AG04450 (cell line): ENCODE results near the gene LLGL1. TPM values are rescaled to one million over a fixed set of nuclear protein-coding genes. Genes with fewer than 3 reads are reported as not detected.

ENCODE experiments used
- CTCF ChIA-PET: fragments of 300-600, 350-600 bp; formaldehyde crosslinking; extraction: SDS; loops from one replicate; lab custom pipeline; 2022; ENCODE audit warnings: antibody characterized with exemption, inconsistent platforms; lab: Charles Lee
- POLR2A ChIA-PET: fragments of 350-600 bp; formaldehyde crosslinking; extraction: SDS; loops from one replicate; lab custom pipeline; 2021; ENCODE audit warnings: antibody characterized with exemption, inconsistent platforms; lab: Yijun Ruan, JAX
- DNase-seq: peaks from one replicate; pipeline ENCODE4 v3.0.0-alpha.2; 2011; ENCODE audit warnings: low read depth, low spot score
- H3K27ac ChIP-seq: one replicate; pipeline ENCODE4 v1.5.1; 2012; ENCODE audit warnings: low read depth, low read length, control low read depth
- H3K27me3 ChIP-seq: one replicate; pipeline ENCODE4 v1.6.0; 2012; ENCODE audit warnings: low read length; ENCODE audit not compliant: control insufficient read depth, insufficient read depth
- H3K4me3 ChIP-seq: 2 replicates; pipeline ENCODE4 v1.5.1; 2011; ENCODE audit warnings: mild to moderate bottlenecking, low read depth, low read length, control low read depth
- H3K9me3 ChIP-seq: 2 replicates; pipeline ENCODE4 v1.5.1; 2012; ENCODE audit warnings: low read length; ENCODE audit not compliant: control insufficient read depth, insufficient read depth
- polyA plus RNA-seq: library from polyadenylated mRNA; depleted of rRNA; stranded (reverse); fragments of >200 nt; gene quantifications from 2 replicates; pipeline ENCODE4 v1.2.3, GENCODE V29; 2011
- TF ChIP-seq, protein P1 (sequence below): IDR thresholded peaks from 2 replicates; pipeline ENCODE4 v1.5.1; 2011; ENCODE audit warnings: low read depth, low read length, control low read depth, inconsistent platforms

Gene LLGL1
- polyA plus RNA-seq, 1 experiment: 27.1 TPM

DNA sequence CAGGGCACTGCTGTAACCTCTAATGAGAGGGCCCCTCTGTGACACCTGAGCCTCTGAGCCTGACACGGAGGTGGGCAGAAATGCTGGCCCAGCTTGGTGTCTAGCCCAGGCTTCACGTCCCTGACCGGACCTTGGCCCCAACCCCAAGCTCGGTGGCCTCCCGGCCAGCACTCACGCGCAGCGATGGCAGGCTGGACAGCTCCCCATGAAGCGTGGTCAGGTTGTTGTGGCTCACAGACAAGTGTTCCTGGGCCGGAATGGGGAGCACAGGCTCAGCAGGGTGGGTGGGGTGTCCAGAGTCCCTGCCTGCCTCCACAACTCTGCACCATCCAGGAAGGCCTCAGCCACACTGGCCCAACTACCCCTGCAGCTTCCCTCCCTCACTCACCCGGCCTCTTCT lies 30.9 kb downstream of the LLGL1 start:
- H3K27me3 ChIP-seq: no peaks in the 10 kb centered on the region
- ChIA-PET POLR2A (interaction anchor here (0.6 kb wide), 1 partner anchor 19 kb away, joined by 5 read pairs; no protein-coding TSS in a partner anchor), CTCF (interaction anchor here (1.0 kb wide), 1 partner anchor 8 kb away, joined by 3 read pairs; no protein-coding TSS in a partner anchor)
- DNase-seq: no peak
- no peak overlapping the region for H3K27ac ChIP-seq
- H3K9me3 ChIP-seq: no peaks in the 10 kb centered on the region; the same call in 1 of the 2 replicates
- TF ChIP-seq, protein P1, sequence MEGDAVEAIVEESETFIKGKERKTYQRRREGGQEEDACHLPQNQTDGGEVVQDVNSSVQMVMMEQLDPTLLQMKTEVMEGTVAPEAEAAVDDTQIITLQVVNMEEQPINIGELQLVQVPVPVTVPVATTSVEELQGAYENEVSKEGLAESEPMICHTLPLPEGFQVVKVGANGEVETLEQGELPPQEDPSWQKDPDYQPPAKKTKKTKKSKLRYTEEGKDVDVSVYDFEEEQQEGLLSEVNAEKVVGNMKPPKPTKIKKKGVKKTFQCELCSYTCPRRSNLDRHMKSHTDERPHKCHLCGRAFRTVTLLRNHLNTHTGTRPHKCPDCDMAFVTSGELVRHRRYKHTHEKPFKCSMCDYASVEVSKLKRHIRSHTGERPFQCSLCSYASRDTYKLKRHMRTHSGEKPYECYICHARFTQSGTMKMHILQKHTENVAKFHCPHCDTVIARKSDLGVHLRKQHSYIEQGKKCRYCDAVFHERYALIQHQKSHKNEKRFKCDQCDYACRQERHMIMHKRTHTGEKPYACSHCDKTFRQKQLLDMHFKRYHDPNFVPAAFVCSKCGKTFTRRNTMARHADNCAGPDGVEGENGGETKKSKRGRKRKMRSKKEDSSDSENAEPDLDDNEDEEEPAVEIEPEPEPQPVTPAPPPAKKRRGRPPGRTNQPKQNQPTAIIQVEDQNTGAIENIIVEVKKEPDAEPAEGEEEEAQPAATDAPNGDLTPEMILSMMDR: no peak
- H3K4me3 ChIP-seq: no peak overlapping the region

DNA sequence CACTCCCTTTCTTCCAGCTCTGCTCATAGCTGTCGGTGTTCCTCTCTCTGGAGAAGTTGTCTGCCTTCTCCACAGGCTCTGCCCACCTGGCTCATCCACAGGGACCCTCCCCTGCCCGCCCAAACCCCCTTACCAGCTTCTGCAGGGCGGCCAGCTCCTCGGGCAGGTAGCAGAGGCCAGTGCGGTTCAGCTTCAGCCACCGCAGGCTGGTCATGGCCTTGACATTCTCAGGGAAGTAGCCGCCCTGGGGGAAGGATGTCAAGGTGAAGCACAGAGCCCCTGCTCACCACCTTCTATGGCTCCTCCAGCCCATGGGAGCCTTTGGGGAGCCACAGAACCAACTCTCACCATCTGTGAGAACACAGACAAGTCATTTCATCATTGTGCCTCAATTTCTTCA lies 31.3 kb downstream of the LLGL1 start:
- Histone ChIP-seq H3K27me3 (no peaks in the 10 kb centered on the region), H3K27ac (no peak overlapping the region), H3K4me3 (no peak overlapping the region), H3K9me3 (no peaks in the 10 kb centered on the region; the same call in 1 of the 2 replicates)
- TF ChIP-seq, protein P1: no peak
- ChIA-PET CTCF (interaction anchor here (1.0 kb wide), 1 partner anchor 8 kb away, joined by 3 read pairs; no protein-coding TSS in a partner anchor), POLR2A (no interaction called here)
- DNase-seq: no peak

DNA sequence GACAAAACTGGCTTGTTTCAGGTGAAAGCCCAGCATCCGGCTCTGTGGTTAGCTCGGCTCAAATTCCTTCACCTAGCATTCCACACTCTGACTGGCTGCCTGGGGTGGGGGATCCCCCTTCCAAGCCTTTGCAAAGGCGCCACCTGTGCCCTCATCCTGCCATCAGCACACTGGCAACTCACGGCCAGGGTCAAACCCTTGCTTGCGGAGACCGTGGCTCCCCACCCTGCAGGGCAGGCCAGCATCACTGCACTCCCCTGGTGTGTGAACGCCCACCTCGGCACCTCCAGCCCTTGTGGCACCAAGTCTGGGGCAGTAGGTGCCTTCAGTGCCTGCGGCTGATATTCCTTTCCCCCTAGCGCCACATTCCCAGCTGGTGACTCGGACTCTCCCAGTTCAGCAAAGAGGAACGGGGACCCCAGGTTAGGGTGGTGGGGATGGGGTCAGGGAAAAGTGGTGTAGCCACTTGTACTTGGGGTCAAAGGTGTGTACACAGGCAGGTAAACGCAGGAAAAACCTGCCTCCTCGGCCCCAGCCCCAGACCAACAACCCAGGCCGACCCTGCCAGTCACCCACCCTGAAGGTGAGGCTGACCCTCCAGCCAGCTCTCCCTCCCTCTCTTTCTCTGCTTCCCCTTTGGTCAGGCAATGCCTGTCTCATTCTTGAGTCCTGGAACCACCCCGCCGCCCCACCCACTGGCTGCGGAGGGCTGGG lies 32.0 kb downstream of the LLGL1 start:
- no peak for DNase-seq
- TF ChIP-seq, protein P1: no peak
- H3K27me3 ChIP-seq: no peaks in the 10 kb centered on the region
- H3K9me3 ChIP-seq: no peaks in the 10 kb centered on the region; the same call in 1 of the 2 replicates
- ChIA-PET POLR2A (interaction anchor here (0.6 kb wide), 1 partner anchor 74 kb away, joined by 10 read pairs; no protein-coding TSS in a partner anchor), CTCF (interaction anchor here (1.0 kb wide), 1 partner anchor 9 kb away, joined by 3 read pairs; no protein-coding TSS in a partner anchor)
- H3K27ac ChIP-seq: peak overlapping the region; percentile 73
- H3K4me3 ChIP-seq: peak overlapping the region; percentile 83

DNA sequence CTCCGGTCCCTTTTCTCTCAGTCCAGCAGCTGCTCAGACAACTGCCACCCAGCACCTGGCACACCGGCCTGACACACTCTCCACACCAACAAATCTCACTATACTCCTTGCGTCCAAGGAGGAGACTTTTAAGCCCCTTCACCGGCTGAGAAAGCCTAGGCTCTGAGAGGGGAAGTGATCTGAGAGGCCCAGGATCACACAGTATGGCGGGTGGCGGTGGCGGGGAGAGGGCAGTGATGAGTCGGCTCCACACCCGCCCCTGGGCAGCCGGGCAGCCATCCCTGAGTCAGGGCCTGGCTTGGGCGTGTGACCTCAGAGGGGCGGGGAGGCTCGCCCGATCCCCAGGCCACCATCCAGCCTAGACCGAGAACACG lies 32.5 kb downstream of the LLGL1 start:
- CTCF ChIA-PET: interaction anchor here (1.0 kb wide), 1 partner anchor 9 kb away, joined by 3 read pairs; no protein-coding TSS in a partner anchor
- DNase-seq: no peak
- Histone ChIP-seq H3K9me3 (no peaks in the 10 kb centered on the region; the same call in 1 of the 2 replicates), H3K27ac (peak overlapping the region; percentile 73), H3K27me3 (no peaks in the 10 kb centered on the region), H3K4me3 (peak overlapping the region; percentile 83)
- TF ChIP-seq, protein P1: no peak
- POLR2A ChIA-PET: no interaction called here
